H9 (cell line): Measurements from ENCODE around the gene CELF4. TPM values are rescaled to one million over a fixed set of nuclear protein-coding genes. Genes with fewer than 3 reads are reported as not detected.

Experiments used
- DNase-seq: peaks from one replicate; pipeline ENCODE4 v3.0.0-alpha.2; 2017
- H2AFZ ChIP-seq: one replicate; pipeline ENCODE4 v1.6.1; 2013; ENCODE audit warnings: mild to moderate bottlenecking, low read length, control low read depth, moderate library complexity
- H2AK5ac ChIP-seq: 2 replicates; pipeline ENCODE4 v1.6.1; 2013; ENCODE audit warnings: low read length, control low read depth, mixed read lengths; ENCODE audit not compliant: insufficient read length
- H2BK120ac ChIP-seq: one replicate; pipeline ENCODE4 v1.6.1; 2013; ENCODE audit warnings: low read depth, mild to moderate bottlenecking, low read length, control low read depth, inconsistent platforms; ENCODE audit not compliant: poor library complexity, severe bottlenecking
- H2BK12ac ChIP-seq: 2 replicates; pipeline ENCODE4 v1.6.1; 2013; ENCODE audit warnings: low read length, control low read depth, mixed read lengths, low read depth; ENCODE audit not compliant: insufficient read length
- H2BK15ac ChIP-seq: 2 replicates; pipeline ENCODE4 v1.6.1; 2013; ENCODE audit warnings: low read depth, low read length, control low read depth
- H2BK20ac ChIP-seq: one replicate; pipeline ENCODE4 v1.6.1; 2013; ENCODE audit warnings: low read depth, mild to moderate bottlenecking, low read length, control low read depth, inconsistent platforms; ENCODE audit not compliant: poor library complexity, severe bottlenecking
- H2BK5ac ChIP-seq: 2 replicates; pipeline ENCODE4 v1.6.1; 2013; ENCODE audit warnings: low read length, control low read depth, mixed read lengths; ENCODE audit not compliant: insufficient read length
- H3K14ac ChIP-seq: 2 replicates; pipeline ENCODE4 v1.6.1; 2013; ENCODE audit warnings: low read length, control low read depth; ENCODE audit not compliant: insufficient read depth
- H3K18ac ChIP-seq: 2 replicates; pipeline ENCODE4 v1.6.1; 2013; ENCODE audit warnings: low read depth, mild to moderate bottlenecking, mixed read lengths, low read length, control low read depth; ENCODE audit not compliant: insufficient read length
- H3K23ac ChIP-seq: 2 replicates; pipeline ENCODE4 v1.6.1; 2013; ENCODE audit warnings: low read length, control low read depth, mixed read lengths, low read depth; ENCODE audit not compliant: insufficient read length
- H3K23me2 ChIP-seq: 2 replicates; pipeline ENCODE4 v1.6.1; 2013; ENCODE audit warnings: low read depth, mild to moderate bottlenecking, mixed read lengths, low read length, control low read depth; ENCODE audit not compliant: insufficient read length, poor library complexity, severe bottlenecking
- H3K27ac ChIP-seq: 2 replicates; pipeline ENCODE4 v1.5.1; 2013; ENCODE audit warnings: low read length, control low read depth, mixed read lengths, low read depth; ENCODE audit not compliant: insufficient read length
- H3K27me3 ChIP-seq: 2 replicates; pipeline ENCODE4 v1.6.1; 2013; ENCODE audit warnings: low read length, control low read depth, inconsistent platforms; ENCODE audit not compliant: insufficient read depth
- H3K4ac ChIP-seq: 2 replicates; pipeline ENCODE4 v1.6.1; 2013; ENCODE audit warnings: low read depth, mild to moderate bottlenecking, control low read depth, inconsistent platforms, low read length, moderate library complexity
- H3K4me1 ChIP-seq: 2 replicates; pipeline ENCODE4 v1.6.1; 2013; ENCODE audit warnings: low read length, control low read depth, inconsistent platforms; ENCODE audit not compliant: insufficient read depth
- H3K4me2 ChIP-seq: 2 replicates; pipeline ENCODE4 v1.6.1; 2013; ENCODE audit warnings: low read length, control low read depth, mixed read lengths; ENCODE audit not compliant: insufficient read length, insufficient read depth
- H3K56ac ChIP-seq: 2 replicates; pipeline ENCODE4 v1.6.1; 2013; ENCODE audit warnings: low read depth, mild to moderate bottlenecking, mixed read lengths, low read length, control low read depth; ENCODE audit not compliant: insufficient read length
- H3K79me1 ChIP-seq: 2 replicates; pipeline ENCODE4 v1.6.1; 2013; ENCODE audit warnings: low read depth, mild to moderate bottlenecking, moderate library complexity, low read length, control low read depth, inconsistent platforms; ENCODE audit not compliant: insufficient read depth, poor library complexity, severe bottlenecking
- H3K79me2 ChIP-seq: 2 replicates; pipeline ENCODE4 v1.6.1; 2013; ENCODE audit warnings: low read length, control low read depth, inconsistent platforms; ENCODE audit not compliant: insufficient read depth
- H3K9ac ChIP-seq: 2 replicates; pipeline ENCODE4 v1.6.1; 2013; ENCODE audit warnings: low read length, control low read depth, mixed read lengths; ENCODE audit not compliant: insufficient read length; ENCODE audit errors: extremely low read depth
- H3K9me3 ChIP-seq: one replicate; pipeline ENCODE4 v1.6.1; 2013; ENCODE audit warnings: low read depth, low read length, inconsistent platforms; ENCODE audit not compliant: control insufficient read depth
- H3T11ph ChIP-seq: one replicate; pipeline ENCODE4 v1.6.1; 2013; ENCODE audit warnings: mild to moderate bottlenecking, low read length, control low read depth, inconsistent platforms
- H4K20me1 ChIP-seq: one replicate; pipeline ENCODE4 v1.6.1; 2013; ENCODE audit not compliant: control insufficient read depth, insufficient read length, insufficient read depth
- H4K5ac ChIP-seq: 2 replicates; pipeline ENCODE4 v1.6.1; 2013; ENCODE audit warnings: low read depth, mild to moderate bottlenecking, mixed read lengths, low read length, control low read depth; ENCODE audit not compliant: insufficient read length
- H4K8ac ChIP-seq: replicated peaks from 2 replicates; pipeline ENCODE4 v1.6.1; 2013; ENCODE audit warnings: low read length, control low read depth, mixed read lengths, low read depth; ENCODE audit not compliant: insufficient read length
- H4K91ac ChIP-seq: 2 replicates; pipeline ENCODE4 v1.6.1; 2013; ENCODE audit warnings: low read depth, mild to moderate bottlenecking, moderate library complexity, mixed read lengths, low read length, control low read depth; ENCODE audit not compliant: insufficient read length
- H3K27ac Mint-ChIP-seq, 3 experiments: 2 replicates in 2 of 3; 3 replicates in 1 of 3; pipeline ENCODE4 v1.8.0; 2020 to 2021; ENCODE audit warnings: mixed read lengths in 3 of 3, mild to moderate bottlenecking in 1 of 3, moderate library complexity in 1 of 3
- H3K27me3 Mint-ChIP-seq: 2 replicates; pipeline ENCODE4 v1.8.0; 2021; ENCODE audit warnings: low read depth, mild to moderate bottlenecking, moderate library complexity, mixed read lengths
- H3K36me3 Mint-ChIP-seq, 3 experiments: 2 replicates in 2 of 3; 3 replicates in 1 of 3; pipeline ENCODE4 v1.8.0; 2020 to 2021; ENCODE audit warnings: low read depth in 3 of 3, mixed read lengths in 3 of 3; ENCODE audit not compliant: insufficient read depth in 1 of 3
- H3K4me1 Mint-ChIP-seq, 2 experiments: 2 replicates each; pipeline ENCODE4 v1.8.0; 2020; ENCODE audit warnings: mixed read lengths in 2 of 2
- H3K4me3 Mint-ChIP-seq, 2 experiments: 2 replicates in 1 of 2; 3 replicates in 1 of 2; pipeline ENCODE4 v1.8.0; 2020 to 2021; ENCODE audit warnings: mild to moderate bottlenecking in 2 of 2, mixed read lengths in 2 of 2, moderate library complexity in 1 of 2
- H3K9me3 Mint-ChIP-seq, 2 experiments: 2 replicates in 1 of 2; 3 replicates in 1 of 2; pipeline ENCODE4 v1.8.0; 2020; ENCODE audit warnings: mild to moderate bottlenecking in 2 of 2, mixed read lengths in 2 of 2, moderate library complexity in 1 of 2
- CTCF ChIP-seq: fragments of 200-600 bp; sonication (generic); conservative IDR thresholded peaks from 3 replicates; pipeline ENCODE4 v1.8.0; 2021; ENCODE audit warnings: antibody characterized with exemption, mild to moderate bottlenecking
- WGBS: extraction: QIAGEN DNeasy Blood & Tissue Kit; methylation state at CpG from one replicate; pipeline ENCODE4 v1.1.7; 2013; ENCODE audit warnings: missing lambda C conversion rate, low lambda C conversion rate, mixed read lengths; ENCODE audit not compliant: insufficient read length; ENCODE audit errors: extremely low coverage; 5-methylcytosine and 5-hydroxymethylcytosine counted together
- total RNA-seq: library from RNA; stranded (reverse); gene quantifications from 2 replicates; pipeline ENCODE4 v1.2.1, GENCODE V29; 2021

CELF4 gene
- total RNA-seq, 1 experiment from 2014 or later: 1.1 TPM

DNA sequence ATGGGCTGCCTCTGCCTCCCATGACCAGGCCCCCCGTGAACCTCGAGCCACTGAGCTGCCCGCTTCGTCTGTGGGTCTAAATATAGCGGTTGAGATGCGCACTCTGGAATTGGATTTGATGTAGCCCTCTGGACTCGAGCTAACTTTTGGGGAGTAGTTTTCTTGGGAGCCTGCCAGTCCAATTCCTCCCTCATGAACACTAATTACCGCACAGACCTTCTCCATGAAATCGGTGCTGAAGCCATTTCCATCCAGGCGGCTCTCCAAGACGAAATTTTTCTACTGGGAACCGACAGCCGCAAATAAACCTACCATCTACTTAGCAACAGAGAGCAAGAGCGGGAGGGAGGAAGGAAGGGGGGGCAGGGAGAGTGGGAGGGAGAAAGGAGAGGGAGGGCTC, 63.6 kb downstream of the CELF4 start:
- Histone ChIP-seq H3K9me3 (no peaks in the 10 kb centered on the region), H2BK5ac (no peak overlapping the region), H3K14ac (no peak overlapping the region), H3T11ph (no peak overlapping the region), H3K79me1 (no peaks in the 10 kb centered on the region), H3K4me2 (no peak overlapping the region), H3K23me2 (no peaks in the 10 kb centered on the region), H3K23ac (no peak overlapping the region), H3K4ac (no peak overlapping the region), H3K56ac (no peak overlapping the region), H3K27ac (no peak overlapping the region), H3K9ac (no peak overlapping the region), H4K8ac (no peak overlapping the region), H2AFZ (no peak overlapping the region), H2BK12ac (no peak overlapping the region), H3K27me3 (no peaks in the 10 kb centered on the region), H2BK15ac (no peak overlapping the region), H2BK20ac (no peak overlapping the region), H4K20me1 (no peaks in the 10 kb centered on the region), H3K18ac (no peak overlapping the region), H2BK120ac (no peak overlapping the region), H4K5ac (no peak overlapping the region), H4K91ac (no peak overlapping the region), H3K4me1 (no peaks in the 10 kb centered on the region), H3K79me2 (no peaks in the 10 kb centered on the region), H2AK5ac (no peak overlapping the region)
- DNase-seq: no peak
- no peaks in the 10 kb centered on the region for H3K36me3 Mint-ChIP-seq
- H3K4me1 Mint-ChIP-seq: peaks cover 19 to 29% of the 10 kb centered on the region in 2 experiments
- no peak overlapping the region for H3K27ac Mint-ChIP-seq
- peaks cover 9% of the 10 kb centered on the region for H3K27me3 Mint-ChIP-seq
- no peaks in the 10 kb centered on the region for H3K9me3 Mint-ChIP-seq
- no peak overlapping the region for H3K4me3 Mint-ChIP-seq
- WGBS: no CpG with 5 or more reads among the region's 14 CpGs
- TF ChIP-seq CTCF: no peak
